Activated CD4-positive, CD25-positive, alpha-beta regulatory T cell treated with anti-CD3 and anti-CD28 coated beads, Interleukin-2, amount 50 U/mL, for 72 hours (primary cell): ENCODE measurements around the gene AGRN.
A peak's percentile ranks its signal among the peaks of the same experiment; 100 is the strongest.
"Not testable (repeated sequence)": the region's sequence is repeated elsewhere in the genome, so short reads cannot be mapped to it uniquely, and the experiment has no call there.

Experiments
- DNase-seq: peaks from one replicate; pipeline ENCODE4 v3.0.0; 2021

The AGRN gene

GRCh38 chr1:1020000-1020404 is at the start of gene AGRN:
Gene AGRN, plus strand, starts transcription at chr1:1020120. Its CDS starts 53 bp downstream, at chr1:1020173.
- DNase-seq, result no peak

GRCh38 chr1:970242-970972 is 49.5 kb upstream of the AGRN start:
- no peak for DNase-seq

GRCh38 chr1:970973-971730 is 48.8 kb upstream of the AGRN start:
- no peak for DNase-seq

GRCh38 chr1:971751-972506 is 48.0 kb upstream of the AGRN start:
- no peak for DNase-seq

GRCh38 chr1:972726-973458 is 47.0 kb upstream of the AGRN start:
- DNase-seq, result no peak

GRCh38 chr1:973459-974292 is 46.2 kb upstream of the AGRN start:
- no peak for DNase-seq

GRCh38 chr1:974293-974640 is 45.7 kb upstream of the AGRN start:
- no peak for DNase-seq

- no peak for DNase-seq
Observed at GRCh38 chr1:974687-975328, 45.1 kb upstream of the AGRN start.

- no peak for DNase-seq
Observed at GRCh38 chr1:975365-975764, 44.6 kb upstream of the AGRN start.

- peak; percentile 64 for DNase-seq
Observed at GRCh38 chr1:975896-976683, 43.8 kb upstream of the AGRN start.

- not testable (repeated sequence) for DNase-seq
Observed at GRCh38 chr1:976791-977190, 43.1 kb upstream of the AGRN start.

GRCh38 chr1:978069-978834 is 41.7 kb upstream of the AGRN start:
- DNase-seq, result peak; percentile 32

- DNase-seq, result peak; percentile 30
Observed at GRCh38 chr1:978835-979743, 40.8 kb upstream of the AGRN start.

GRCh38 chr1:979744-980072 is 40.2 kb upstream of the AGRN start:
- no peak for DNase-seq

- DNase-seq, result peak; percentile 32
Observed at GRCh38 chr1:980137-980571, 39.8 kb upstream of the AGRN start.

- DNase-seq, result no peak
Observed at GRCh38 chr1:980602-981395, 39.1 kb upstream of the AGRN start.

- DNase-seq, result no peak
Observed at GRCh38 chr1:981491-981954, 38.4 kb upstream of the AGRN start.
